SH-SY5Y (cell line): ENCODE results near the gene CSRNP3.

Source experiments
- GATA2 ChIP-seq: IDR thresholded peaks from 2 replicates; pipeline ENCODE4 v1.6.1; 2011; ENCODE audit warnings: mild to moderate bottlenecking, low read depth, low read length
- GATA3 ChIP-seq: IDR thresholded peaks from 2 replicates; pipeline ENCODE4 v1.6.1; 2011; ENCODE audit warnings: low read depth, mild to moderate bottlenecking, low read length, moderate library complexity

- no peak for TF ChIP-seq GATA3
- no peak for TF ChIP-seq GATA2
Observed at GRCh38 chr2:165633431-165633830, 163.9 kb downstream of the CSRNP3 start.
